Activated T-cell treated with anti-CD3 and anti-CD28 coated beads, Interleukin-2, amount 50 U/mL, for 72 hours (primary cell): ENCODE results near the gene EIF3L. TPM values are rescaled to one million over a fixed set of nuclear protein-coding genes. Genes with fewer than 3 reads are reported as not detected.

ENCODE experiments used
- ATAC-seq, 2 donors: fragments of 150-1000 bp; cut with Tn5 transposase; replicated peaks in 1 of 2; 2 replicates each; pipeline ENCODE4 v1.10.0; 2021; ENCODE audit warnings: moderate library complexity in 2 of 2, mild to moderate bottlenecking in 1 of 2
- DNase-seq, 2 donors: peaks; one replicate each; pipeline ENCODE4 v3.0.0; 2021 to 2022; ENCODE audit warnings: mixed read lengths in 1 of 2
- H3K27ac Mint-ChIP-seq: one replicate; pipeline ENCODE4 v1.8.0; 2022; ENCODE audit warnings: mild to moderate bottlenecking, moderate library complexity, mixed read lengths
- H3K27me3 Mint-ChIP-seq: one replicate; pipeline ENCODE4 v1.8.0; 2022; ENCODE audit warnings: low read depth, mixed read lengths
- H3K36me3 Mint-ChIP-seq, 2 donors: one replicate each; pipeline ENCODE4 v1.8.0; 2022; ENCODE audit warnings: mixed read lengths in 2 of 2, mild to moderate bottlenecking in 1 of 2; ENCODE audit not compliant: insufficient read depth in 2 of 2
- H3K4me1 Mint-ChIP-seq: one replicate; pipeline ENCODE4 v1.8.0; 2022; ENCODE audit warnings: low read depth, mixed read lengths
- H3K4me3 Mint-ChIP-seq, 2 donors: one replicate each; pipeline ENCODE4 v1.8.0; 2022; ENCODE audit warnings: mild to moderate bottlenecking in 2 of 2, mixed read lengths in 2 of 2, moderate library complexity in 2 of 2
- H3K9me3 Mint-ChIP-seq, 2 donors: one replicate each; pipeline ENCODE4 v1.8.0; 2022; ENCODE audit warnings: mixed read lengths in 2 of 2
- total RNA-seq, 2 donors: library from RNA; stranded (reverse); gene quantifications; one replicate each; pipeline ENCODE4 v1.2.3, GENCODE V29; 2022

The EIF3L gene
- total RNA-seq, 2 donors from 2014 or later = 826 to 905 TPM

DNA sequence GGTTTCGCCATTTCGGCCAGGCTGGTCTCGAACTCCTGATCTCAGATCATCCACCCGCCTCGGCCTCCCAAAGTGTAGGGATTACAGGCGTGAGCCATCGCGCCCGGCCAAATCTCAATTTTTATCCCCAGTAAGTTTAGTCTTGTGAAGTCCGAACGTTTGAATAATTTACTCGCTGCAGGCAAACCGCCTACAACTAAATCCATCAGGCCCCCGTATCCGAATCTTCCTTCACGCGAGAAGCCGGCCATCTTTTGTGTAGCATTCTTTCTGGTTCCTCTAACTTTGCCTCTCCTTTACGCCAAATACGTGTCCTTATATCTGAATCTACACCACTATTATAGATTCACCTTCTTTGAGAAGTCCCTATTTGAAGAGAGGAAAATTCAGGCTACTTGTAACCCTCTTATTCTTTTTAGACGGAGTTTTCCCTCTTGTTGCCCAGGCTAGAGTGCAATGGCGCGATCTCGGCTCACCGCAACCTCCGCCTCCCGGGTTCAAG is 581 bp upstream of the EIF3L start:
- Mint-ChIP-seq H3K36me3 (peaks cover 9 to 24% of the 10 kb centered on the region in 2 donors), H3K27ac (peak overlapping the region; percentile 98), H3K4me1 (peaks cover 65% of the 10 kb centered on the region), H3K27me3 (no peaks in the 10 kb centered on the region), H3K4me3 (peak overlapping the region; percentile 85 to 99), H3K9me3 (no peaks in the 10 kb centered on the region)
- DNase-seq = peak; percentile 24 to 37
- ATAC-seq = no peak

DNA sequence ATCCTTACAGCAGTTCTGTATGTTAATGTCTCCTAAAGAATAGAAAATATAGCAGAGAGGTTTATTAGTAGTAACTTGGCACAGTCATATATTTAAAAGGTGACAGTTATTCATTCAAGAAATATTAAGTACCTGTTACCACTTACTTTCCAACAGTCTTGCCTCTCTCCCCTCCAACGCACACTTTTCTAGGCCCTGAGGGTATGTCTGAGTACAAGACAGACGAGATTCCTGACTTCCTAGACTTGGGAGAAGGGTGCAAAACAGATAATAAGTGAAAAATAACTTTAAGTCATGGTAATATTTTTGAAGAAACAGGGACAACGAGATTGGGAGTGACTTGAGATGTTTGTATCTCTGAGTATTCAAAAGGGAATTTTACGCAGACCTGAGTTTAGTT is 1.6 kb downstream of the EIF3L start:
- Mint-ChIP-seq H3K9me3 (no peaks in the 10 kb centered on the region), H3K27me3 (no peaks in the 10 kb centered on the region), H3K4me3 (peak overlapping the region; percentile 60 to 99), H3K36me3 (peaks cover 21 to 38% of the 10 kb centered on the region in 2 donors), H3K27ac (peak overlapping the region; percentile 66), H3K4me1 (peaks cover 61% of the 10 kb centered on the region)
- ATAC-seq = no peak
- no peak for DNase-seq

DNA sequence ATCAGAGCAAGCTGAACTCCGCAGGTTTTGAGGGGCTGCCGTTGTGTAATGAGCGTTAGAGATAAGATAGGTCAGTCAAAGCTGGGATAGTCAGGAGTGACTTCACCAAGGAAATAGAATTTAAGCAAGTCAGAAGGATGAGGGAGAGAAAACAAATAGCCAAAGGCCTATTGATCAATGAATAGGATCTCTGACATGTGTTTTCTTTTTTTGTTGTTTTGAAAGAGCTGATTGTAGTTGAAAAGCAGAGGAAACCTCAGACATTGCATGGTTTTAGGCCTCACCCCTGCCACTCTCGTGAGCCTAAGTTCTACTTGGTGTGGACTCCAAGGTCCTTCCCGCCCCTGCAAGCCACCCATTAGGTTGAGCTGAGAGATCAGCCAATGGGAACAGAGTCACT is 3.2 kb downstream of the EIF3L start:
- Mint-ChIP-seq H3K4me1 (peaks cover 53% of the 10 kb centered on the region), H3K27ac (peak overlapping the region; percentile 70)

DNA sequence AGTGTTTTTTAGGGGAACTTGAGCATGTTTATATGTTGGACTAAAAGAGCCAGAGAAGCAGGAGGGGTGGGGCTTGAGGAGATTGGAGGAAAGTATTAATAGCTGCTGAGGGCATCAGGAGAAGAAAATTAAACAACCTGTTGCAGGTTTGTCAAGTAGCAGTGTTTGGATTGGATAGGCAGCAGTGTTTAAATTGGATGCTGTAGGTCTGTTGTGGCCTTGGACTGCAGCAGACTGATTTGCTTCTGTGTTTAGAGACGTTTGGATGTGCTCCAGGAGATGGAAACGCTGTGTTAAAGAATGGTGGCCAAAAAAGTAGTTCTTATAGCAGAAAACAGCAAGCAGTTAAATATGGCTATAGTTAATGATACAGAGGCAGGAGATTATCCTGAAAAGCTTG is 5.7 kb downstream of the EIF3L start:
- H3K4me1 Mint-ChIP-seq = peaks cover 43% of the 10 kb centered on the region
- H3K27ac Mint-ChIP-seq = peak overlapping the region; percentile 66
- peaks cover 15 to 42% of the 10 kb centered on the region in 2 donors for H3K36me3 Mint-ChIP-seq
- no peaks in the 10 kb centered on the region for H3K9me3 Mint-ChIP-seq
- no peaks in the 10 kb centered on the region for H3K27me3 Mint-ChIP-seq
- no peak overlapping the region for H3K4me3 Mint-ChIP-seq
- ATAC-seq = no peak
- no peak for DNase-seq

More for the DNA sequence above, 3.2 kb downstream of the EIF3L start:
- no peaks in the 10 kb centered on the region for H3K9me3 Mint-ChIP-seq
- no peak overlapping the region for H3K4me3 Mint-ChIP-seq
- DNase-seq (no peak), ATAC-seq (no peak)
- peaks cover 22 to 43% of the 10 kb centered on the region in 2 donors for H3K36me3 Mint-ChIP-seq
- no peaks in the 10 kb centered on the region for H3K27me3 Mint-ChIP-seq

DNA sequence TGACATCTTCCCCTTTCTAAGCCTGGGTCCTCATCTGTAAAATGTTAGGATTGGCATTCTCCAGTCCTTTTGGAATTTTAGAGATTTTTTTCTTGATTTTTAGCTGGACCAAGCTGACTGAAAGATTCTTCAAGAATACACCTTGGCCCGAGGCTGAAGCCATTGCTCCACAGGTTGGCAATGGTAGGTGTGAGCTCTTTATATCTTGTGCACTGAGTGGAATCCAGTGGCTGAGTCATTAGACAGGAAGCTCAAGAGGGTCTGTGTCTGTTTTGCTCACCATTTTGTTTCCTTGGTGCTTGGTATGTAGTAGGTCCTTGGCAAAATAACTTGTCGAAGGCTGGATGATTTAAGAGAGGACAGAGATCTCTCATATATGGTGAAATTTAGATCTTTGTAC is 6.2 kb downstream of the EIF3L start:
- ATAC-seq = no peak
- no peak for DNase-seq
- Mint-ChIP-seq H3K9me3 (no peaks in the 10 kb centered on the region), H3K27ac (peak overlapping the region; percentile 69), H3K4me1 (peaks cover 41% of the 10 kb centered on the region), H3K27me3 (no peaks in the 10 kb centered on the region), H3K36me3 (peaks cover 15 to 47% of the 10 kb centered on the region in 2 donors), H3K4me3 (no peak overlapping the region)

DNA sequence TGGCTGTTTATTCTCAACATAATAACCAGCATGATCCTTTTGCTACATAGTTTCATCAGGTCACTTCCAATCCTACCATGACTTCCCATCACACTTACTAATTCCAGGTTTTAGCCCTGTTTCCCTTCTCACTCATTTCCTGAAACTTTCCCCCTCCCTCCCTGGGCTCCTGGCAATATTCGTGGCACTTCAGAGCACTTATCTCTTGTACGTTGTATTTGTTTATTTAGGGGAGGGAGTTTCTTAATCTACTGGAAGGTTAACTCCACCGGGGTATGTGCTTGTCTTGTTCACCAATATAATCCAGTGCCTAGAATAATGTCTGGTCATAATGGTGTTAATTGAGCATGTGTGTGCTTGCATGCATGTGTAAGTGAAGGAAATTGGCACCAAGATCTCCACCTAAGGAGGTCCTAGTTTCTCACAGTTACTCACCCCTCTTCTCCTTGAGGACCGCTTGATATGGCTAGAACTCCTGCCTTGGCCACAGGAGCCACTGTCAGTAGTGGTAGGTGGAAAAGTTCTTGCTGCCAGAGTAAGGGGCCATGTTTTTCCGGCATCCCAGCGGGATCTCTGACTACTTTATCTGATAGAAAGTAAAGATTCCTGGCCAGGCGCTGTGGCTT is 11.7 kb downstream of the EIF3L start:
- ATAC-seq = no peak
- H3K4me3 Mint-ChIP-seq = no peak overlapping the region
- no peaks in the 10 kb centered on the region for H3K27me3 Mint-ChIP-seq
- no peak for DNase-seq
- H3K36me3 Mint-ChIP-seq = peaks cover 7 to 41% of the 10 kb centered on the region in 2 donors
- peaks cover 15% of the 10 kb centered on the region for H3K4me1 Mint-ChIP-seq
- H3K9me3 Mint-ChIP-seq = no peaks in the 10 kb centered on the region
- H3K27ac Mint-ChIP-seq = no peak overlapping the region

DNA sequence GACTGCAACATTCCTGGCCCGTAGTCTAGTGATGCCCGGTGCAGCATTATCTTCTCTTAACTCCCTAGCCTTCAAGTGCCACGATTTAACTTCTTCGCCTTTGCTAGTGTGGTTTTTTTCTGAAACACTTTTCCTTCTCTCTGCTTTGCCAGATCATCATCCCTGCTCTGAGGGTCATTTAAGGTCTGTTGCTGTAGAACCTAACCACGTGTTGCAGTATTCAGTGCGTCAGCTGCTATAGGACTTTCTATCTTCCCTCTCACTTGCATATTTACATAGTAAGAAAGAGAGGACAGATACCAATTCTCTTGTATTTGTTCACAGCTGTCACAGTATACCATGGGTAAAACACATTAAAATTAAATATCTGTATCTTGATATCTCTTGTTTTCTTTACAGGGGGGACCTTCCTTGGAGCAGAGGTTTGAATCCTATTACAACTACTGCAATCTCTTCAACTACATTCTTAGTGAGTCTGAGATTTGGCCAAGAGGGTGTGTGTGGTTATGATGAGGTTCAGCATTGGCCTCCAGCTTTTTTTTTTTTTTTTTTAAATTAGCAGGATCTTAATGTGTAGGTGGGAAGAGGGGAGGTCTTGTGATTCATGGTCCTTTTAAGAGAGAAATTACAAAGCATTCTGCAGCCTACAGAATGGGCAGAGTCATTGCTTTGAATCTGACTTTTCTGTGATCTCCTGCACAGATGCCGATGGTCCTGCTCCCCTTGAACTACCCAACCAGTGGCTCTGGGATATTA is 13.5 kb downstream of the EIF3L start:
- no peak overlapping the region for H3K27ac Mint-ChIP-seq
- peaks cover 15% of the 10 kb centered on the region for H3K4me1 Mint-ChIP-seq
- ATAC-seq (peak in 1 of 2 donors; percentile 15), DNase-seq (no peak)
- H3K36me3 Mint-ChIP-seq = peaks cover 8 to 36% of the 10 kb centered on the region in 2 donors
- no peaks in the 10 kb centered on the region for H3K27me3 Mint-ChIP-seq
- H3K4me3 Mint-ChIP-seq = no peak overlapping the region
- no peaks in the 10 kb centered on the region for H3K9me3 Mint-ChIP-seq

DNA sequence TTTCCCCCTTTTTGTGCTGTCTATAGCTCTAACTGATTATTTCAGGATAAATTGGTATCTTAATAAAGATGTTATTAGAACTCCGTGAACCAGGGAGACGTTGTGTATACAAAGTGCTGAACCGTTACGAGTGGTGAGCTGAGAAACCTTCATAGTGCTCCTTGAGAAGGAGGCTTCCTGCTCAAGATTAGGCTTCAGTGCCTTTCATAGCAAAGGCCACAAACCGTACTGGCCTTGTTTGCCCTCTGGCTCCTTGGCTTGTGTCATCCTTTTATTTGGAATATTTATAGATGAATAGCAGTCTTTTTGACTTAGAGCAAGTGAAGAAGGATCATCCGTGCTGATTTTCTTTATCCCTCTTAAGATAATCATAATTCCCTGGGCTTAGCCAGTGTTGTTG is 16.3 kb downstream of the EIF3L start:
- Mint-ChIP-seq H3K27ac (no peak overlapping the region), H3K4me1 (peaks cover 7% of the 10 kb centered on the region), H3K36me3 (peaks cover 9 to 28% of the 10 kb centered on the region in 2 donors), H3K27me3 (no peaks in the 10 kb centered on the region), H3K4me3 (no peak overlapping the region), H3K9me3 (no peaks in the 10 kb centered on the region)
- no peak for ATAC-seq
- DNase-seq = no peak

DNA sequence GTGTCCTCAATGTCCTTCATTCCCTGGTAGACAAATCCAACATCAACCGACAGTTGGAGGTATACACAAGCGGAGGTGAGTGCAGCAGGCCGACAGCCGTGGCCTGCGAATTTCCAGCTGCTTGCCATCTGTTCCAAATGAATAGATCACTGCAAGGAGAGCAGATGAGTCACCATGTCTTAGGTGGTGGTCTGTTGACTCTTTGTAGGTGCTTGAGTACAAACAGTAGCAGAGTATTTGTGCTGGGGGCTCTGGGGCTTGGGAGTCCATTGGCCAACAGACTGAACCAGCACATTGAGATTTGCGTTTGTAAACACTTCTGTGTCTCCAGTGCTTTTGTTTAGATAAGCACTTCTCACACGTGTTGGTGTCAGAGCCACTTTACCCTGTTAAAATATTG is 21.1 kb downstream of the EIF3L start:
- DNase-seq = no peak
- Mint-ChIP-seq H3K9me3 (no peaks in the 10 kb centered on the region), H3K27ac (no peak overlapping the region), H3K4me3 (no peak overlapping the region), H3K4me1 (no peaks in the 10 kb centered on the region), H3K36me3 (peaks cover 11 to 19% of the 10 kb centered on the region in 2 donors), H3K27me3 (no peaks in the 10 kb centered on the region)
- ATAC-seq = no peak

DNA sequence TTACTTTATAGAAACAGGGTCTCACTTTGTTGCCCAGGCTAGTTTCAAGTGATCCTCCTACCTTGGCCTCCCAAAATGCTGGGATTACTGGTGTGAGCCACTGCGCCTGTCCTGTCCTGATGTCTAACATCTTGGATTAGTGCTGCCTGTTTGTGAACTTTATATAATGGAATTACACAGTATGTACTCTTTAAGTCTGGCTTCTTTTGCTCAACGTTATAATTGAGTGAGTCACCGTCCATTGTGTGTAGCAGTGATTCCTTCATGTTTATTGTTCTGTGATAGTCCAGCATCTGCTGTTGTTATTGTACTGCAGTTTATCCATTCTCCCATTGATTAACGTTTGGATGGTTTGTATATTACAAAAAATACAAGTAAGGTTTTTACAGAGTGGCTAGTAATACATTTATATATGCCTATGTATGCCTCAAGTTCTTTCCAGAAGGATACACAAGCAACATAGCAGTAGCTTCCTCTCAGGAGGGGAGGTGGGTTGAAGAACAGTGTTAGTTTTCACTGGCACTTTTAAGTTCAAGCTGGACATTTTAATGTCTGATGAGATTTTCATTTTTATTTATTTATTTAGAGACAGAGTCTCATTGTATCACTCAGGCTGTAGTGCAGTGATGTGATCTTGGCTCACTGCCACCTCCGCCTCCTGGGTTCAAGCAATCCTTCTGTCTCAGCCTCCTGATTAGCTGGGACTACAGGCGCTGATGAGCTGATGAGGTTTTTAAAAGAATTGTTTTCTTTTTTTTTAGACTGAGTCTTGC is 31.6 kb downstream of the EIF3L start:
- Mint-ChIP-seq H3K27me3 (no peaks in the 10 kb centered on the region), H3K36me3 (peaks cover 9 to 21% of the 10 kb centered on the region in 2 donors), H3K9me3 (no peaks in the 10 kb centered on the region), H3K27ac (no peak overlapping the region), H3K4me3 (no peak overlapping the region), H3K4me1 (no peaks in the 10 kb centered on the region)
- DNase-seq = no peak
- no peak for ATAC-seq

DNA sequence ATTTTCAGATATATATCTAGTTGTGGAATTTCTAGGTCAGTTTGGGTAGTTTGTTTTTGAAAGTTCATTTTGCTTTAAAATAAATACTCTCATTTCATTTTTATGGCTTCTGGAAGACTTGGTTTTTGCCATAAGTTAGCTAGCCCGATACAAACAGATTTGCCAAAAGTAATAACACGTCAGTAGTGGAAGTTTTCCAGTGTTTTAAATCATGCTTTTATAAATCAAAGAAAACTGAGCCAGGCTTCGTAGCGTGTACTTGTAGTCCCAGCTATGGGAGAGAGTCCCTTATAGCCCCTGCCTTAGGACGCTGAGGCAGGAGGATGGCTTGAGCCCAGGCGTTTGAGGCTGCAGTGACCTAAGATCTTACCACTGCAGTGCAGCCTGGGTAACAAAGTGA is 35.2 kb downstream of the EIF3L start:
- peaks cover 6 to 24% of the 10 kb centered on the region in 2 donors for H3K36me3 Mint-ChIP-seq
- no peak for ATAC-seq
- no peaks in the 10 kb centered on the region for H3K9me3 Mint-ChIP-seq

DNA sequence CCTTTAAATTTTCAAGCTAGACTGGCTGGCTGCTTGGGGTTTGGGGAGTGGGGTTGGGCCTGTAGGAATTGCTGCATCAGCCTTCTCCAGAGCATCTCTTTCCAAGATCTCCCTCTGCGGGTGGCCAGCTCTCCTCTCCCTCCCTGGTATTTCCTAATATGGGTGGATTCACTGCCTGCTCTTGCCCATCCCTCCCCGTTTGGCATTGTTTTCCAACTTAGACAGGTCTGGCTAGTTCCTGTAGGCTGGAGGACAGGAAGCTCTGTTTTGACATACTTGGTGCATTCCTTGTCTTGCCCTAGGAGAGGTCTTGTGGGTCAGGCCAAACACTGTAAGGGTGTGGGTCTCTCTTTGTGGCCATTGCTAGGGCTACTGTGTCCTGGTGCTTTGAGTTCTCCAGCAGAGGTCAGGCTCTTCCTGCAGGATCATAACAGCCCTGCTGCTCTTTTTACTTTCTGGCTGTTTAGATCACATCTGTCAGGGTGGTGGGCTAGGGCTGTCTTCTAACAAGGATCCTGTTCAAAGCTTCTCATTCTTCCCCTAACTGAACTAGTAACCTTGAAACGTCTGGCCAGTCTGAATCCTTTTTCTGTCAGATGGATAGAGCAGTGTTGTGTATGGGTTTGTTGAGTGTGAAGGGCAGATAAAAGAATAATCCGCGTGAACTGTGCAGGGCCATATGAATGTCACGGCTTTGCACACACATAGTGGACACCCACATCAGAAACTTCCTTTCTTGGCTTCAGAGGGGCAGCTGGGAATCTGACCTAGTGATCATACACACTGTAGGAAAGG is 38.6 kb downstream of the EIF3L start:
- H3K4me3 Mint-ChIP-seq = no peak overlapping the region
- ATAC-seq = no peak
- DNase-seq = no peak
- H3K27ac Mint-ChIP-seq = no peak overlapping the region
- H3K36me3 Mint-ChIP-seq = peaks cover 6 to 24% of the 10 kb centered on the region in 2 donors
- no peaks in the 10 kb centered on the region for H3K27me3 Mint-ChIP-seq
- H3K9me3 Mint-ChIP-seq = no peaks in the 10 kb centered on the region
- H3K4me1 Mint-ChIP-seq = no peaks in the 10 kb centered on the region

More for the DNA sequence above, 35.2 kb downstream of the EIF3L start:
- Mint-ChIP-seq H3K4me3 (no peak overlapping the region), H3K27me3 (no peaks in the 10 kb centered on the region), H3K27ac (peak overlapping the region; percentile 61), H3K4me1 (no peaks in the 10 kb centered on the region)
- DNase-seq = no peak
